Amygdala (tissue), 56 donors: ENCODE measurements around the gene TCEA3.

Source experiments
- DNase-seq, 56 donors: peaks; one replicate each; lab custom pipeline; 2025; lab: John Stamatoyannopoulos, UW

Gene TCEA3

GRCh38 chr1:23370709-23371584 is 53.6 kb downstream of the TCEA3 start:
- DNase-seq: peak in 2 of 56 donors; percentile 3 to 26

GRCh38 chr1:23370330-23370708 is 54.2 kb downstream of the TCEA3 start:
- no peak for DNase-seq

GRCh38 chr1:23369335-23370013 is 55.1 kb downstream of the TCEA3 start, which contains the start of gene ZNF436:
Gene ZNF436 (minus strand): TSS chr1:23369836. CDS start chr1:23368005, 1,831 bp downstream.
- peak in 50 of 56 donors; percentile 16 to 84 (median 60) for DNase-seq

GRCh38 chr1:23368562-23369334 is 55.8 kb downstream of the TCEA3 start:
- peak; percentile 37 to 93 (median 80) for DNase-seq

- DNase-seq: peak; percentile 84 to 99 (median 98)
Observed at GRCh38 chr1:23367791-23368561, 56.6 kb downstream of the TCEA3 start.

GRCh38 chr1:23367451-23367790 is 57.1 kb downstream of the TCEA3 start:
- DNase-seq: peak in 1 of 56 donors; percentile 35

GRCh38 chr1:23366598-23366997 is 58.0 kb downstream of the TCEA3 start:
- no peak for DNase-seq

- no peak for DNase-seq
Observed at GRCh38 chr1:23366146-23366545, 58.4 kb downstream of the TCEA3 start.

- no peak for DNase-seq
Observed at GRCh38 chr1:23362218-23362713, 62.3 kb downstream of the TCEA3 start.

GRCh38 chr1:23358310-23358875 is 66.2 kb downstream of the TCEA3 start:
- DNase-seq: no peak

GRCh38 chr1:23357138-23357908 is 67.2 kb downstream of the TCEA3 start:
- peak in 2 of 56 donors; percentile 16 to 18 for DNase-seq

- peak in 16 of 56 donors; percentile 6 to 58 (median 20) for DNase-seq
Observed at GRCh38 chr1:23356471-23357137, 67.9 kb downstream of the TCEA3 start.

- DNase-seq: no peak
Observed at GRCh38 chr1:23354245-23354644, 70.3 kb downstream of the TCEA3 start.

GRCh38 chr1:23352096-23352695 is 72.4 kb downstream of the TCEA3 start:
- DNase-seq: no peak

- DNase-seq: no peak
Observed at GRCh38 chr1:23345920-23346319, 78.6 kb downstream of the TCEA3 start.

GRCh38 chr1:23344987-23345472 is 79.5 kb downstream of the TCEA3 start:
- DNase-seq: peak in 1 of 56 donors; percentile 28
